Measurements from ENCODE around the gene KRT33A.

Gene KRT33A

GRCh38 chr17:41329279-41329948 lies 21.2 kb downstream of the KRT33A start:
- peak; percentile 47 for DNase-seq (ENCODE audit: low read depth)
- peak; percentile 76 for TF ChIP-seq CTCF (IDR thresholded peaks at IDR 0.05; ENCODE audit: low read length, missing control alignments)

GRCh38 chr17:41328207-41328606 lies 22.4 kb downstream of the KRT33A start:
- H3K4me3 ChIP-seq (replicated peaks; ENCODE audit: low read depth, low read length) = no peak overlapping the region
- DNase-seq (ENCODE audit: low read depth) = no peak
- TF ChIP-seq CTCF (IDR thresholded peaks at IDR 0.05; ENCODE audit: low read length, missing control alignments) = no peak

More at GRCh38 chr17:41329279-41329948, 21.2 kb downstream of the KRT33A start:
- H3K4me3 ChIP-seq (replicated peaks; ENCODE audit: low read depth, low read length) = no peak overlapping the region

GRCh38 chr17:41327411-41328120 lies 23.1 kb downstream of the KRT33A start:
- H3K4me3 ChIP-seq (replicated peaks; ENCODE audit: low read depth, low read length) = no peak overlapping the region
- no peak for DNase-seq (ENCODE audit: low read depth)
- TF ChIP-seq CTCF (IDR thresholded peaks at IDR 0.05; ENCODE audit: low read length, missing control alignments) = no peak

DNA sequence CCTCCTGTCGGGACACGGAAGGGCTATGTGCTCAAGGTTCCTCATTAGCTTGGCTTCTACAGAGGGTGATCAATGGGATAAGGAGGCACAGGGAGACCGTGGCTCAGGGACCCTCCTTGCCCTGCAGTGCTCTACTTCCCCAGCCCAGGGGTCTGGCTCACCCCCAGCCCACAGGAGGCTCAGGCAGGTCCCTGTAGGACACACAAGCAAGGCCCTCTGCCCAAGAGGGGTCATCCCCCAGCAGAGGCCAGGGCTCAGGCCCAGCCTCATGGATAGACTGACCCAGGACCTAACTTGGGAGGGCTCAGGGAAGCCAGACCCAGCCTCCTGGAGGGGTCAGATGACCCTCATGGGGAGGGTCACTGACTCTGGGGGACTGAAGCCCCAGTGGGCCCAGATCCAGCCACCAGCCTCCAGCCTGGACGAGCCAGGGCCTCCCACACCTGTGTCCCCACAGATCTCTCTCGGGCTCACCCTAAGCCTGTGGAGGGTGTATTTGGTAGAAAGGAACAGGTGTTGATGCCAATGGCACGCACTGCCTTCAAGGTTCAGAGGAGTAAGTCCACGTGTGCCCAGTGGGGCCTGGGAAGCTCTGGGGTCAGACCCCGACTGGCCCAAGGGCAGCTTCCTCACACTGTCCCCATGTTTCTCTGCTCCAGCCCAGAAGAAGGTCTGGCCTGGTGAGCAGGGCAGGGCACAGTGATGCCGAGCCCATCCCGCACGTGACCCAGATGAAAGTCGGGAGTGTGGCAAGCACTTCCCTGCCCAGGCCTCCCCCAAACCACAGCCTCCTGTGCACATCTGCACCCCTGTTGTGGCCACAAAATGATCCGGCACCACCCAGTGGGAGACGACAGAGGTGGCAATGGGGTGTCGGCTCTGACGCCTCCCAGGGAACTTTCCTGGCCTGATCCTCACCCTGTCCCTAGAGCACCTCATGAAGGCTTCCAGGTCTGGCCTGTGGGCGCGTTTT lies 24.2 kb downstream of the KRT33A start:
- H3K4me3 ChIP-seq (replicated peaks; ENCODE audit: low read depth, low read length) = no peak overlapping the region
- no peak for DNase-seq (ENCODE audit: low read depth)
- TF ChIP-seq CTCF (IDR thresholded peaks at IDR 0.05; ENCODE audit: low read length, missing control alignments) = no peak

- no peak for TF ChIP-seq CTCF (IDR thresholded peaks at IDR 0.05; ENCODE audit: low read length, missing control alignments)
- no peak overlapping the region for H3K4me3 ChIP-seq (replicated peaks; ENCODE audit: low read depth, low read length)
- no peak for DNase-seq (ENCODE audit: low read depth)
Measured at GRCh38 chr17:41325611-41326010, 25.0 kb downstream of the KRT33A start.

DNA sequence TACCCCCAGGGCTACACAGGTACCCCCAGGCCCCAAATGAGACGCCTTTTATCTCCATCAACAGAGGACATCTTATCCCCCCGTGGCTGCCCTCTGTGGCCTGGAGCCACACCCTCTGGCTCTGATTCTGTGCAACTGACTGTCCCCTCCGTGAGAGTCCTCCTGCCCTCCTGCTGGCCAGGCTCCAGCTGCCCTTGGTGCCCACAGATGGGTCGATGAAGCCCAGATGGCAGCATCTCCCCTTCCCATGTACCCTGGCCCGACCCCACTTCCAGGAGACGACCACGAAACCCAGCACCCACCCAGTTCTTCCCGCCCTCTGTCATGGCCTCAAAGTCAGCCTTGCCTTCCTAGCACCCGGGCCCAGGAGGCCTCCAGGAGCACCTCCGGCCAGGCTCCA lies 25.5 kb downstream of the KRT33A start:
- TF ChIP-seq CTCF (IDR thresholded peaks at IDR 0.05; ENCODE audit: low read length, missing control alignments) = no peak
- H3K4me3 ChIP-seq (replicated peaks; ENCODE audit: low read depth, low read length) = no peak overlapping the region
- no peak for DNase-seq (ENCODE audit: low read depth)

Measured in fibroblast of pulmonary artery (primary cell).